Subcutaneous abdominal adipose tissue (tissue), 5 donors: ENCODE data around the gene RNU1-2.
"Not testable (repeated sequence)": the region's sequence is repeated elsewhere in the genome, so short reads cannot be mapped to it uniquely, and the experiment has no call there.

Experiments used
- H3K27ac ChIP-seq: one replicate; pipeline ENCODE4 v1.7.0; 2013; ENCODE audit warnings: low read depth, mild to moderate bottlenecking, inconsistent platforms, low read length, moderate library complexity
- H3K27me3 ChIP-seq, 5 donors: one replicate each; pipeline ENCODE4 v1.7.0; 2013; ENCODE audit warnings: low read length in 5 of 5, inconsistent platforms in 1 of 5; ENCODE audit not compliant: control insufficient read depth in 5 of 5, insufficient read depth in 4 of 5
- H3K36me3 ChIP-seq, 5 donors: one replicate each; pipeline ENCODE4 v1.7.0; 2013; ENCODE audit warnings: low read length in 5 of 5; ENCODE audit not compliant: control insufficient read depth in 5 of 5, insufficient read depth in 5 of 5
- H3K4me1 ChIP-seq, 5 donors: one replicate each; pipeline ENCODE4 v1.7.0; 2013; ENCODE audit warnings: low read length in 5 of 5, mild to moderate bottlenecking in 3 of 5, moderate library complexity in 1 of 5; ENCODE audit not compliant: control insufficient read depth in 5 of 5, insufficient read depth in 5 of 5
- H3K4me3 ChIP-seq, 5 donors: one replicate each; pipeline ENCODE4 v1.7.0; 2013; ENCODE audit warnings: low read length in 5 of 5, low read depth in 1 of 5
- H3K9ac ChIP-seq, 5 donors: one replicate each; pipeline ENCODE4 v1.7.0; 2013; ENCODE audit warnings: low read length in 5 of 5, mild to moderate bottlenecking in 4 of 5, moderate library complexity in 3 of 5
- H3K9me3 ChIP-seq, 5 donors: one replicate each; pipeline ENCODE4 v1.7.0; 2013; ENCODE audit warnings: low read length in 5 of 5; ENCODE audit not compliant: control insufficient read depth in 5 of 5
- donor health status: healthy.
- donor health status: healthy.
- donor health status: healthy.
- donor health status: healthy.
- donor health status: healthy.

Gene RNU1-2

GRCh38 chr1:16895598-16896315 is at the start of gene RNU1-2:
RNU1-2 (plus strand) TSS chr1:16895980.
- not testable (repeated sequence) for H3K9me3 ChIP-seq
- peak within 1 kb of the TSS in 3 of 5 donors; percentile 56 to 73 (median 62) for H3K9ac ChIP-seq
- peak within 1 kb of the TSS in 4 of 5 donors; percentile 15 to 48 (median 39) for H3K4me3 ChIP-seq

GRCh38 chr1:16856201-16856600 is 39.6 kb upstream of the RNU1-2 start:
- not testable (repeated sequence) for H3K4me3 ChIP-seq, H3K4me1 ChIP-seq, H3K27me3 ChIP-seq, H3K9me3 ChIP-seq, H3K27ac ChIP-seq, H3K9ac ChIP-seq, H3K36me3 ChIP-seq

More at GRCh38 chr1:16895598-16896315, at the start of gene RNU1-2:
- H3K4me1 ChIP-seq, H3K27me3 ChIP-seq, H3K36me3 ChIP-seq: not testable (repeated sequence)
- H3K27ac ChIP-seq: peak within 1 kb of the TSS; percentile 62

- not testable (repeated sequence) for H3K9ac ChIP-seq, H3K27ac ChIP-seq, H3K27me3 ChIP-seq, H3K4me1 ChIP-seq, H3K36me3 ChIP-seq, H3K4me3 ChIP-seq, H3K9me3 ChIP-seq
Measured at GRCh38 chr1:16859167-16860041, 36.4 kb upstream of the RNU1-2 start.

- H3K4me1 ChIP-seq, H3K9ac ChIP-seq, H3K4me3 ChIP-seq, H3K27ac ChIP-seq, H3K36me3 ChIP-seq, H3K9me3 ChIP-seq, H3K27me3 ChIP-seq: not testable (repeated sequence)
Measured at GRCh38 chr1:16860048-16860447, 35.7 kb upstream of the RNU1-2 start.

- not testable (repeated sequence) for H3K4me3 ChIP-seq, H3K4me1 ChIP-seq, H3K36me3 ChIP-seq, H3K27me3 ChIP-seq, H3K27ac ChIP-seq, H3K9me3 ChIP-seq, H3K9ac ChIP-seq
Measured at GRCh38 chr1:16861832-16862245, 33.9 kb upstream of the RNU1-2 start.

GRCh38 chr1:16862415-16862814 is 33.4 kb upstream of the RNU1-2 start:
- H3K36me3 ChIP-seq, H3K27ac ChIP-seq, H3K4me3 ChIP-seq, H3K4me1 ChIP-seq, H3K9ac ChIP-seq, H3K9me3 ChIP-seq, H3K27me3 ChIP-seq: not testable (repeated sequence)

- H3K27me3 ChIP-seq, H3K4me1 ChIP-seq, H3K36me3 ChIP-seq, H3K9me3 ChIP-seq, H3K4me3 ChIP-seq, H3K27ac ChIP-seq, H3K9ac ChIP-seq: not testable (repeated sequence)
Measured at GRCh38 chr1:16863024-16863423, 32.8 kb upstream of the RNU1-2 start.

- not testable (repeated sequence) for H3K9ac ChIP-seq, H3K4me3 ChIP-seq, H3K9me3 ChIP-seq, H3K4me1 ChIP-seq, H3K27ac ChIP-seq, H3K36me3 ChIP-seq, H3K27me3 ChIP-seq
Measured at GRCh38 chr1:16866926-16867707, 28.7 kb upstream of the RNU1-2 start.

- not testable (repeated sequence) for H3K36me3 ChIP-seq, H3K4me3 ChIP-seq, H3K27ac ChIP-seq, H3K9ac ChIP-seq, H3K9me3 ChIP-seq
- Histone ChIP-seq H3K27me3 (peaks cover 0 to 10% (median 5%) of the 10 kb centered on the region in 5 donors), H3K4me1 (peaks cover 0 to 16% (median 7%) of the 10 kb centered on the region in 5 donors)
Measured at GRCh38 chr1:16868787-16869186, 27.0 kb upstream of the RNU1-2 start.

- H3K4me1 ChIP-seq: peaks cover 0 to 16% (median 7%) of the 10 kb centered on the region in 5 donors
- H3K27ac ChIP-seq, H3K9me3 ChIP-seq, H3K36me3 ChIP-seq, H3K9ac ChIP-seq, H3K4me3 ChIP-seq: not testable (repeated sequence)
- peaks cover 0 to 10% (median 5%) of the 10 kb centered on the region in 5 donors for H3K27me3 ChIP-seq
Measured at GRCh38 chr1:16869996-16870395, 25.8 kb upstream of the RNU1-2 start.
